GM13977 (cell line): ENCODE data around the gene TAL1.

ENCODE experiments used
- DNase-seq: peaks from one replicate; pipeline ENCODE4 v3.0.0; 2012; ENCODE audit warnings: low spot score
- in situ Hi-C: fragments of 300-500 bp; cut with MboI; formaldehyde crosslinking; loops from one replicate; pipeline ENCODE4 v1.12.0; 2022; ENCODE audit warnings: low sequenced_read_pairs, low pct_unique_long_range_greater_than_20kb, mixed read lengths, inconsistent platforms; ENCODE audit not compliant: unreplicated experiment
- TF ChIP-seq, protein P1 (sequence below): IDR thresholded peaks from 2 replicates; pipeline ENCODE4 v1.5.1; 2012; ENCODE audit warnings: mild to moderate bottlenecking, control low read depth; ENCODE audit not compliant: insufficient read depth; ENCODE audit errors: extremely low read depth, missing control alignments

TAL1 gene

DNA sequence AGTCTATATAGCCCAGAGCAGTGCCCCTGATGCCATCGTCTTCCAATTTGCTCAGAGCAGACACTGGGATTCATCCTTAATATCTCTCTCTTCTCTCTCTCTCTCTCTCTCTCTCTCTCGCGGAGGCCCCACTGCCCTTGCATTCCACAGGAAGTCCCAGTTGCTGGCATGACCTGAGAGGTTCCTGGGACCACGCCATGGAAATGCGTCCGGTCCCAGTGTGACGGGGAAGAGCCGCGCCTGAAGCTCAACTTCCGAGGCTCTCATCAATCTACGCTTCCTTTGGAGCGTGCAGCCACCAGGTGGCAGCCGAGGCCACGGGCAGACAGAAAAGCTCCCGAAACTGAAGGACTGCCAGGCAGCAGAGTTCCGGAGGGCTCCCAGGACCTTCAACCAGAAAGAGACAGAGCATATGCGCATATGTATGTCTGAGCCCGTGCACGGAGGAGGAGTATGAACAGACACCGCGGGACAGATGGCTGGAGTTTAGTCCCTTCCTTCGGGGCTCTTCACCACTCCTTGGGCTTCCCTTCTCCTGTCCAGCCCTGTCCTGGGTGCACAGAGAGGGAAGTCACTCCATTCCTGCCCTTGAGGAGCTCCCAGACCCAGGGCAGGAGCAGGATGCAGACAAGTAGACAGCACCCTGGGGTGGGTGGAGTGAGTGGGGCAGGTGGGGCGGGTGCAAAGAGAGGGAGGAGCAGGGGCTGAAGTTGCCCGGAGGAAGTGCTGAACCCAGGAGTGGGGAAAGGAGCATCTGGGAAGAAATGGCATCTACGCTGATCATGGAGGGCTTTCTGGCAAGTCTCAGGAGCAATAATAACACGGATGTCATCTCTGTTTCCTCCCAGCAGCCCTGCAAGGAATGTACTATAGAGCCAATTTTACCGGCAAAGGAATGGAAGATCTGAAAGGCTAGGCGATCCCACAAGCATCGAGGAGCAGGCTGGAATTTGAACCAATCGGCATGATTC, 52.7 kb downstream of the TAL1 start:
- in situ Hi-C loops = loop anchor here (25.0 kb wide), 1 partner anchor 533 kb away; no protein-coding TSS in a partner anchor
- TF ChIP-seq, protein P1, sequence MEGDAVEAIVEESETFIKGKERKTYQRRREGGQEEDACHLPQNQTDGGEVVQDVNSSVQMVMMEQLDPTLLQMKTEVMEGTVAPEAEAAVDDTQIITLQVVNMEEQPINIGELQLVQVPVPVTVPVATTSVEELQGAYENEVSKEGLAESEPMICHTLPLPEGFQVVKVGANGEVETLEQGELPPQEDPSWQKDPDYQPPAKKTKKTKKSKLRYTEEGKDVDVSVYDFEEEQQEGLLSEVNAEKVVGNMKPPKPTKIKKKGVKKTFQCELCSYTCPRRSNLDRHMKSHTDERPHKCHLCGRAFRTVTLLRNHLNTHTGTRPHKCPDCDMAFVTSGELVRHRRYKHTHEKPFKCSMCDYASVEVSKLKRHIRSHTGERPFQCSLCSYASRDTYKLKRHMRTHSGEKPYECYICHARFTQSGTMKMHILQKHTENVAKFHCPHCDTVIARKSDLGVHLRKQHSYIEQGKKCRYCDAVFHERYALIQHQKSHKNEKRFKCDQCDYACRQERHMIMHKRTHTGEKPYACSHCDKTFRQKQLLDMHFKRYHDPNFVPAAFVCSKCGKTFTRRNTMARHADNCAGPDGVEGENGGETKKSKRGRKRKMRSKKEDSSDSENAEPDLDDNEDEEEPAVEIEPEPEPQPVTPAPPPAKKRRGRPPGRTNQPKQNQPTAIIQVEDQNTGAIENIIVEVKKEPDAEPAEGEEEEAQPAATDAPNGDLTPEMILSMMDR = peak; percentile 95
- DNase-seq = peak; percentile 88

DNA sequence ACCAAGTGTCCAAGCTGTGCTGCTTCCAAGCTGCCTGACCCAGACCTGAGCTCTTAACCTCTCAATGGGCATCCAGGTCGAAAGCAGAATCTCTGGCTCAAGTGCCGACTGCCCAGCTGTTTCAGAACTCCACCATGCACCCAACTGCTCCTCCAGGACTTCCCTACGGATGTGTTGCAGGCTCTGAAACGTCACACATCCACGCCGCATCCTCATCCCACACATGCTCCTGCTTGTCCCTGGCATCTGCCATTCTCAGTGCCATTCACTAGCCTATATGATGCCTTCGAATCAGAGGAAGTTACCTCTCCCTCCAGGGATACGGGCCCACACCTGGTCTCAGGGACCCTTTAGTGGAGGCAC, 53.4 kb downstream of the TAL1 start:
- TF ChIP-seq, protein P1 = no peak
- DNase-seq = no peak
- in situ Hi-C loops = loop anchor here (25.0 kb wide), 1 partner anchor 534 kb away; no protein-coding TSS in a partner anchor

DNA sequence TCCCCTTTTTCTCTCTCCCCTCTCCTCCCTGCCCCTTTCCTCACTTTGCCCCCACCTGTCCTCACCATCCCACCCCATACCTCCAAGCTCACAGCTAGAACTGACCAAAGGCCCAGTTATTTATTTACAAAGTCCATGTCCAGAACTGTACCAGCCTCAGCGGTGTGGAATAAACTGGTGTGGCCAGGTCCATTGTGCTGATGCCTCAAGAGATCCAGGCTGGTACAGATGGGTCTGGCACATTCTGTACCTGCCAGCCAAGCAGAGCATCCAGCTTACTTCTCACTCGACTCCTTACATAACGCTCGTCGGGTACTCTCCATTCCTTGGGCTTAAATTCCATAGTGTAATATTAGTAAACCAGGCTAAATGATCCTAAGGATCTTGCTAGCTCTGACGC, 54.0 kb downstream of the TAL1 start:
- DNase-seq = no peak
- TF ChIP-seq, protein P1 = no peak
- in situ Hi-C loops = loop anchor here (25.0 kb wide), 1 partner anchor 534 kb away; no protein-coding TSS in a partner anchor

DNA sequence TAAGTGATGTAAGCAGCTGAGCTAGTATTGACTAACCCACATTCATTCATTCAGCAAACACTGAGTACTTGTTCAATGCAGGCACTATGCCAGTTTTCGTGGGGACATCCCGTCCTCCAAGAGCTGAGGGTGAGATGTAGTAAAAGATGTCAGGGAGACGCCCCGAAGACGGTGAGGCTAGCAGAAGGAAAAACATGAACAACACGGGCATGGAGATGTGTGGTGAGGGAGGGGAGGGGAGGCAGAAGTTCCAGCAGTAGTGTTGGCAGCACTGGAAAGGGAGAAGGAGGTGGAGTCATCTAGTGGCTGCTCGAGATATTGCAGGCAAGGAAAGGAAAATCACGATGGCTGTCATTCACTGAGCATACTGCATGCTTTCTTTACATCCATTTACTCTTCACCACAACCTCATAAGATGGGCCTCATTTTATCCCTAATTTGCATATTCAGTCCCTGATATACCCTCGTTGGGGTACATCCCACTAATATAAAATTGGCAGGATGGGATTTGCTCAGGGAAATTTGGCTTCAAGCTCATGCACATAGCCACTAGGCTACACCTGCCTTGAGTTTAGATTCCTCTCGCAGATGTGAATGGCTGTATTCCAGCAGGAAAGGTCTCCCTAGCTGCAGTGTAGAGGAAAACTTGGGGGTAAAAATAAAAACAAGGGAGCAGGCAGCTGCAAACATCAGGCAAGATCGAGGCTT, 56.6 kb downstream of the TAL1 start:
- in situ Hi-C loops = loop anchor here (25.0 kb wide), 1 partner anchor 537 kb away; no protein-coding TSS in a partner anchor
- peak; percentile 67 for DNase-seq
- TF ChIP-seq, protein P1 = peak; percentile 92

DNA sequence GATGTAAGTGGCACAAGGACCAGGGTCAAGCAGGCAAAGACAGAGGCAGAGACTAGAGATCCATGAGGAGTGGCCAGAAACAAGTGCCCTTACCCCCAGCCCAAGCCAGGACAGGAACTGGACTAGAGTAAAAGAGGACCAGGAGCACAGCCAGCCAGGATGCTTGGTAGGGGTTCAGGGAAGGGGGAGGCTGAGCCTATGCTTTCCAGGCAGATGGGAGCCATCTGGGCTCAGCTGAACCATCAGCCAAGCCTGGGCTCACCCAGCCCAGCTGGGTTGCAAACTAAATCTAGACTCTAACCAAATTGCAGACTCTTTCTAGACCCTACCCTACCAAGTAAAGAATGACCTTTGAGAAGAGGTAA, 57.4 kb downstream of the TAL1 start:
- DNase-seq = no peak
- in situ Hi-C loops = loop anchor here (25.0 kb wide), 1 partner anchor 538 kb away; no protein-coding TSS in a partner anchor

DNA sequence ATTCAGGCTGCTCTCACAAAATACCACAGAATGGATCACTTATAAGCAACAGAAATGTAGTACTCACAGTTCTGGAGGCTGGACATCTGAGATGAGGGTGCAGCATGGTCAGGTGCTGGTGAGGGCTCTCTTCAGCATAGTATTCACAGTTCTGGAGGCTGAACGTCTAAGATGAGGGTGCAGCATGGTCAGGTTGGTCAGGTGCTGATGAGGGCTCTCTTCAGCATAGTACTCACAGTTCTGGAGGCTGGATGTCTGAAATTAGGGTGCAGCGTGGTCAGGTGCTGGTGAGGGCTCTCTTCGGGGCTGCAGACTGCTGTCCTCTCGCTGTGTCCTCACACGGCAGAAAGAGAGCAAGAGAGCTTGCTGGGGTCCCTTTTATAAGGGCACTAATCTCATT, 59.2 kb downstream of the TAL1 start:
- in situ Hi-C loops = no loop called here
- TF ChIP-seq, protein P1 = no peak

More for the DNA sequence above, 57.4 kb downstream of the TAL1 start:
- TF ChIP-seq, protein P1 = no peak

More for the DNA sequence above, 59.2 kb downstream of the TAL1 start:
- no peak for DNase-seq
